Measurements from ENCODE around the gene NR6A1. TPM values are rescaled to one million over a fixed set of nuclear protein-coding genes. Genes with fewer than 3 reads are reported as not detected.

NR6A1 gene
- total RNA-seq, 4 donors from 2014 or later: 1.8 to 2.8 (median 2.0) TPM

- DNase-seq (ENCODE audit: extremely low spot score): no peak
- peaks cover 0 to 5% (median 5%) of the 10 kb centered on the region in 4 donors for H3K36me3 ChIP-seq
- H3K4me1 ChIP-seq: peaks cover 42 to 73% (median 68%) of the 10 kb centered on the region in 4 donors
- intact Hi-C loops (cut with DNase I): no loop called here
- no peak overlapping the region for H3K4me3 ChIP-seq
- 80% methylated on average over 1 of the region's 3 CpGs for WGBS
- TF ChIP-seq EP300 (IDR thresholded peaks at IDR 0.05): no peak
- no peak for TF ChIP-seq POLR2A (IDR thresholded peaks at IDR 0.05; ENCODE audit: low read depth)
- no peak for TF ChIP-seq CTCF (IDR thresholded peaks at IDR 0.05)
- no peak for TF ChIP-seq POLR2AphosphoS5 (IDR thresholded peaks at IDR 0.05)
- H3K27me3 ChIP-seq: no peaks in the 10 kb centered on the region
- no peaks in the 10 kb centered on the region for H3K9me3 ChIP-seq
- peak overlapping the region; percentile 43 to 84 (median 65) for H3K27ac ChIP-seq (replicated peaks in 1 of 4)
These were observed 11.0 kb upstream of the NR6A1 start for GRCh38 chr9:124781967-124782660.

- peaks cover 47 to 85% (median 78%) of the 10 kb centered on the region in 4 donors for H3K4me1 ChIP-seq
- no peaks in the 10 kb centered on the region for H3K27me3 ChIP-seq
- intact Hi-C loops (cut with DNase I): no loop called here
- 93% methylated on average over 4 of the region's 4 CpGs for WGBS
- no peak for DNase-seq (ENCODE audit: extremely low spot score)
- H3K4me3 ChIP-seq: no peak overlapping the region
- H3K9me3 ChIP-seq: no peaks in the 10 kb centered on the region
- TF ChIP-seq POLR2AphosphoS5 (IDR thresholded peaks at IDR 0.05) (no peak), CTCF (IDR thresholded peaks at IDR 0.05) (no peak), EP300 (IDR thresholded peaks at IDR 0.05) (no peak), POLR2A (IDR thresholded peaks at IDR 0.05; ENCODE audit: low read depth) (no peak)
- H3K36me3 ChIP-seq: no peaks in the 10 kb centered on the region
- peak overlapping the region; percentile 81 to 84 (median 83) for H3K27ac ChIP-seq (replicated peaks in 1 of 4)
These were observed 9.6 kb upstream of the NR6A1 start for GRCh38 chr9:124780757-124781151.

GRCh38 chr9:124780060-124780756 lies 9.1 kb upstream of the NR6A1 start:
- TF ChIP-seq EP300 (IDR thresholded peaks at IDR 0.05) (no peak), POLR2AphosphoS5 (IDR thresholded peaks at IDR 0.05) (no peak), CTCF (IDR thresholded peaks at IDR 0.05) (no peak), POLR2A (IDR thresholded peaks at IDR 0.05; ENCODE audit: low read depth) (no peak)
- intact Hi-C loops (cut with DNase I): no loop called here
- Histone ChIP-seq H3K27me3 (no peaks in the 10 kb centered on the region), H3K27ac (replicated peaks in 1 of 4) (peak overlapping the region; percentile 81 to 84 (median 83)), H3K9me3 (no peaks in the 10 kb centered on the region), H3K36me3 (no peaks in the 10 kb centered on the region), H3K4me3 (peak overlapping the region; percentile 7 to 45 (median 26)), H3K4me1 (peaks cover 47 to 85% (median 78%) of the 10 kb centered on the region in 4 donors)
- DNase-seq (ENCODE audit: extremely low spot score): peak; percentile 91
- WGBS: 67% methylated on average over 14 of the region's 14 CpGs

- H3K27ac ChIP-seq (replicated peaks in 1 of 4): peak overlapping the region; percentile 81 to 84 (median 83)
- no peaks in the 10 kb centered on the region for H3K36me3 ChIP-seq
- TF ChIP-seq CTCF (IDR thresholded peaks at IDR 0.05): no peak
- no peak for TF ChIP-seq POLR2A (IDR thresholded peaks at IDR 0.05; ENCODE audit: low read depth)
- TF ChIP-seq EP300 (IDR thresholded peaks at IDR 0.05): no peak
- TF ChIP-seq POLR2AphosphoS5 (IDR thresholded peaks at IDR 0.05): no peak
- intact Hi-C loops (cut with DNase I): loop anchor here (5.0 to 10.0 kb wide), 2 partner anchors 33 to 595 kb away; no protein-coding TSS in a partner anchor
- DNase-seq (ENCODE audit: extremely low spot score): peak; percentile 85
- H3K27me3 ChIP-seq: no peaks in the 10 kb centered on the region
- peaks cover 51 to 88% (median 79%) of the 10 kb centered on the region in 4 donors for H3K4me1 ChIP-seq
- no peaks in the 10 kb centered on the region for H3K9me3 ChIP-seq
- WGBS: 18% methylated on average over 5 of the region's 6 CpGs
- peak overlapping the region; percentile 7 to 45 (median 26) for H3K4me3 ChIP-seq
These were observed 8.4 kb upstream of the NR6A1 start for GRCh38 chr9:124779368-124780059.

All from esophagus muscularis mucosa (tissue), 4 donors.